Central memory CD8-positive, alpha-beta T cell (primary cell): Measurements from ENCODE around the gene SLC16A3.
A peak's percentile ranks its signal among the peaks of the same experiment; 100 is the strongest.

Experiments
- ATAC-seq: fragments of 150-1000 bp; cut with Tn5 transposase; replicated peaks from 2 replicates; pipeline ENCODE4 v1.10.0; 2022; ENCODE audit warnings: mild to moderate bottlenecking, moderate FRiP score, moderate number of reproducible peaks; ENCODE audit not compliant: poor library complexity, severe bottlenecking; ENCODE audit errors: extremely low read depth
- DNase-seq, 2 donors: peaks; one replicate each; pipeline ENCODE4 v3.0.0; 2021; ENCODE audit warnings: low spot score in 2 of 2
- H3K27ac Mint-ChIP-seq: one replicate; pipeline ENCODE4 v1.8.0; 2022; ENCODE audit warnings: low read depth, mild to moderate bottlenecking, moderate library complexity, mixed read lengths
- H3K27me3 Mint-ChIP-seq: one replicate; pipeline ENCODE4 v1.8.0; 2022; ENCODE audit warnings: mixed read lengths
- H3K36me3 Mint-ChIP-seq: one replicate; pipeline ENCODE4 v1.8.0; 2022; ENCODE audit warnings: mild to moderate bottlenecking, moderate library complexity, mixed read lengths; ENCODE audit not compliant: insufficient read depth
- H3K4me1 Mint-ChIP-seq: one replicate; pipeline ENCODE4 v1.8.0; 2022; ENCODE audit warnings: mixed read lengths
- H3K4me3 Mint-ChIP-seq: one replicate; pipeline ENCODE4 v1.8.0; 2022; ENCODE audit warnings: mild to moderate bottlenecking, moderate library complexity, mixed read lengths
- H3K9me3 Mint-ChIP-seq: one replicate; pipeline ENCODE4 v1.8.0; 2022; ENCODE audit warnings: mixed read lengths

The SLC16A3 gene

DNA sequence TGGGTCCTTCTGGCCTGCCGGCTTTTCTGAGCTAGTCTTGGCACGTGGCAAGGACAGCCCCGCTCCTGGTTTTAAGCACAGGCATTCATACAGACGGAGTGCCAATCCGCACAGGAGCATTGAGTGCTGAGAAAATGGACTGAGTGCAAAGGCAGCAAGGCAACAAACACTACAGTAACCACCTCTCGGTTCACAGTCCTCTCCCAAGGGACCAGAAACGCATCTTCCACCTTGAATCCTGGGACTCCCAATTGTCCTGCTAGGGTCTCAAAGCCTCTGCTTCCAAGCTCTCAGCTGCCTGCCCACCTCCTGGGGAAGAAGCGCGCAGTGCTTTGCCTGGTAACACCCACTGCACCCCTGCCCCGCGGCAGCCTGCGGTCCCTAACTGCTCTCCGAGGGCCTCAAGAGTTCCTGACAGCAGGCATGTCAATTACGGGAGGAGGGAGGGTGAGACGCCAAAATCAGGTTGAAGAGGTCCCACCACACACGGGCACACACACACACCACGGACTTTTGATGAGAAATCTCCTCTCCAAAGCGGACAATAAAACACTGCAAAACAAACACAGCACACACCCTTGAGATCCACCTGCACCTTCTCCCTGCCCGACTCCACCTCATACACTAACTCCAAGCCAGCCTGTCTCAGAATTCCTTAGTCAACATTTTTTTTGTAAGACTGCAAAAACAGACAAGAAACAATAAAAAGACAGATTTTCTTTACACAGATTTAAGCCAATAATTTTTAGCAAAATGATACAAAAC lies 15.0 kb downstream of the SLC16A3 start:
- ATAC-seq, result no peak
- H3K4me3 Mint-ChIP-seq, result no peak overlapping the region
- H3K9me3 Mint-ChIP-seq, result no peaks in the 10 kb centered on the region
- peak overlapping the region; percentile 82 for H3K27ac Mint-ChIP-seq
- no peak for DNase-seq
- H3K4me1 Mint-ChIP-seq, result peaks cover 71% of the 10 kb centered on the region
- H3K36me3 Mint-ChIP-seq, result peaks cover 71% of the 10 kb centered on the region
- H3K27me3 Mint-ChIP-seq, result no peaks in the 10 kb centered on the region

DNA sequence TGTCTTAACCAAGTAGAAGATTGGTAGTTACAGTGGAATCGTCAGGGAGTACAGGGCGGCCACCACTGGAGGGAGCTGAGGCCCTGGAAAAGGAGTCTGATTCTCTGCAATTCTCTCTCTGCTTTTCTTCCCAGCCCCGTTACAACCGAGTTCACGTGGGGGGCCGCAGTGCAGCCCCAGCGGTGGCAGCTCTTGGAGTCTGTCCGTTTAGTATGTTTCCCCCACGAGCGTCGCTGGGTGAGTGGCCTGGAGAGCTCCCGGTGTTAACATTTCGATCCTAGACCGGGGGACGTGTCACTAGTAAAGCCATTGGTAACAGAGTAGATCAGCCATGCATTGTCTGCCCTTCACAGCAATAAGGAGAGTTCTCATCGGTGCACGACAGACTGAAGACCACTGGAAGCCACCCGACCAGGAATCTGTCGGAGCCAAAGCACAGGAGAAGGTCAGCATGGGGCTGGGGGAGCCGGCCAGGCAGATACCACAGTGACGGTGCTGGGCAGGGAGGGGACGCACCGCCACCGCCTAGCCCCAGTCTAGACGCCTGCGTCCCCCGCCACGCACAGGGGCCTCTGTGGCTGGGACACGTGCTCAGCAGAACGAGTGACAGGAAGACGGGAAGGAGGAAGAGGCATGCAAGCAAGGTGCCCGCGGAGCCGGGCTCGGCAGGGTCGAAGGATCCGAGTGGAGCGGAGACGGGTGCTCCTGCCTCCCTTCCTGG lies 15.7 kb downstream of the SLC16A3 start:
- no peak overlapping the region for H3K4me3 Mint-ChIP-seq
- no peaks in the 10 kb centered on the region for H3K27me3 Mint-ChIP-seq
- no peak for ATAC-seq
- H3K9me3 Mint-ChIP-seq, result no peaks in the 10 kb centered on the region
- peaks cover 66% of the 10 kb centered on the region for H3K4me1 Mint-ChIP-seq
- H3K27ac Mint-ChIP-seq, result peak overlapping the region; percentile 82
- no peak for DNase-seq
- peaks cover 71% of the 10 kb centered on the region for H3K36me3 Mint-ChIP-seq

DNA sequence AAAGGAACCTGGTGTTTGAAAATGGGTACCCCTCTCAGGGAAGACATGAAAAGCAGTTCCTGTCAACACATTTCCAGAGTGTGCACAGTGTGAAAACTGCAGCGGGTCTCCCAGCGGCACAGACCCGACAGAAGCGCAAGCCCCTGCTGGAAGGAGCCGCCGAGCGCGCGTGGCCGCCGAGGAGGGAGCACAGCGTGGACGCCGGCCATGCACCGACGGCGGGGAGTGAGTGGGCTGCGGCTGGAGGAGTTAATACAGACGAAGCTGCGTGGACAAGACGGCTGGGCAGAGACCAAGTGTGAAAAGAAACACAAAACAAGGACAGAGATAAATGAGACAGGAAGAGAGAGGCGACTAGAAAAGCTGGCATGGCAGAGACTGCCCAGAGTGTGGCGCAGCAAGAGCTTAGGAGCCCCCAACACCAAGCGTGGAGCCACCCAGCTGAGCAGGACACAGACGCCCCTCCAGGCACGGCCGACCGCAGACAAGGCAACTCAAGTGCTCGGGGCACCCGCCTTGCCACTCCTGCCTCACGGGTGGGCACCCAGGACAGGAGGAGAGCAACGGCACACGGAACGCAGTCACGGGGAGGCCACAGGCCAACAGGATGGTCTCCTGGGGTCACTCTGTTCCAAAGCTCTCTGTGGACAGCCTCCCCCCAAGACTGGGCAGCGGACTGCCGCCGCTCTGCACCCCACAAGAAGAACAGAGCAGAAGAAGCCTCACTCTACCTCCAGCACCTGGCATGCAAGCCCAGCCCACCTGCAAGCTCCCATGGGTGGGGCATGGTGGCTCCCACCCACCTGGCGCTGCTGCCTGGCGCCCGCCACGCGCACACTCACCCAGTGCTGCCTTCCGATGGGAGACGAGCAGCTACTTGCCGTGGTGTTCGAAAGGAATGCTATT lies 16.5 kb downstream of the SLC16A3 start:
- ATAC-seq, result no peak
- H3K27ac Mint-ChIP-seq, result peak overlapping the region; percentile 82
- peaks cover 78% of the 10 kb centered on the region for H3K36me3 Mint-ChIP-seq
- no peaks in the 10 kb centered on the region for H3K9me3 Mint-ChIP-seq
- DNase-seq, result no peak
- peaks cover 58% of the 10 kb centered on the region for H3K4me1 Mint-ChIP-seq
- no peak overlapping the region for H3K4me3 Mint-ChIP-seq
- H3K27me3 Mint-ChIP-seq, result no peaks in the 10 kb centered on the region

DNA sequence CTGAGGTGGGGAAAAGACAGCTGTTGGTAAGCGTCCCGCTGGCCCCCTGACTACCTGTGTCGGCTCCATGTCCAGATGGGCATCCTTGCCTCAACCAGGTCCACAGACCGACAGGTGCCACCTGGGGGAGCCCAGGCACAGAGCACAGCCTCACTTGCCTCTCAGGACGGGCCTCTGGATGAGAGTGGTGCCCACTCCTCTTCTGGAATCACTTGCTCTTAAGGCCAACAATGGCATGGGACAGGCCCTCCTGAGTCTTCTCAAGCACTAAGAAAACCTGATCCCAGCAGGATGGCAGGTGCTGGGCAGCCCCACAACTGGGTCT lies 17.2 kb downstream of the SLC16A3 start:
- Mint-ChIP-seq H3K4me3 (peak overlapping the region; percentile 6), H3K27me3 (no peaks in the 10 kb centered on the region), H3K9me3 (no peaks in the 10 kb centered on the region), H3K36me3 (peaks cover 81% of the 10 kb centered on the region), H3K4me1 (peaks cover 54% of the 10 kb centered on the region), H3K27ac (peak overlapping the region; percentile 61)
- ATAC-seq (no peak), DNase-seq (no peak)

DNA sequence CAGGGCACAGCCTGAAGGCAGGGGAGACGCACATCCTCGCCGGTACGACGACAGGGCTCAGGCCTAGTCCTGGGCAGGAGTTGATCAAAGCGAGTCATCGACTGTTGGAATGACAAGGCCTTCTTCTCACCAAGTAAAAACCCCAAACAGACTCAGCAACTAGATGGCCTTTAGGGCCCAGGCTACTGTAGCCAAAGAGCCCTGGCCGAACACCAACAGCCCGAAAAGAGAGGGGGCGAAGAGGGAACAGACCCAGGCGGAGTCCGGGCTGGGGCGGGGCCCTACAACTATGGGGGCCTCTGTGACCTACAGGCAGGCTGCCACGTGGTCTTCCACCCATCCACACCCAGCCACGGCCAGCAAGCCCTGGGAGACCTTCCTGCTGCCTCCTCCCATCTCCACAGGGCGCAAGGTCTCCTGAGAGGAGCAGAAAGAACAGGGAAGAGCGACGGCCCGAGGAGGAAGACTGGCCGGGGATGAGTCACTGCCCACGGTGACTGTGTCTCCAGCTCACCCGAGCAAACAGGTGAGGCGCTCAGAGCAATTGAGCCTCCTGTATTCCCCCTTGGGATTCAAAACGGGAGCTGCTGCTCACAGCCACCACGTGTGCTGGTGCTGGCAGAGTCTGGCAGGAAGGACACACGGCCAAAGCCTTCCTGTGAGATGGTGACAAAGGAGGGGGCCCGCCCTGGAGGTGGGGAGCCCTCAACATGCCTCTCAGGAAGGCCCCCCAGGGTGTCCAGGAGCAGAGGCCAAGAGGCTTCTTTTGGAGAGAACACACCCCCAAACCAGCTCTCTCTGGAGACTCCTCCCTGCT lies 17.7 kb downstream of the SLC16A3 start:
- no peaks in the 10 kb centered on the region for H3K9me3 Mint-ChIP-seq
- peak overlapping the region; percentile 61 for H3K27ac Mint-ChIP-seq
- H3K36me3 Mint-ChIP-seq, result peaks cover 86% of the 10 kb centered on the region
- peaks cover 51% of the 10 kb centered on the region for H3K4me1 Mint-ChIP-seq
- DNase-seq (no peak), ATAC-seq (no peak)
- H3K4me3 Mint-ChIP-seq, result peak overlapping the region; percentile 6
- H3K27me3 Mint-ChIP-seq, result no peaks in the 10 kb centered on the region

DNA sequence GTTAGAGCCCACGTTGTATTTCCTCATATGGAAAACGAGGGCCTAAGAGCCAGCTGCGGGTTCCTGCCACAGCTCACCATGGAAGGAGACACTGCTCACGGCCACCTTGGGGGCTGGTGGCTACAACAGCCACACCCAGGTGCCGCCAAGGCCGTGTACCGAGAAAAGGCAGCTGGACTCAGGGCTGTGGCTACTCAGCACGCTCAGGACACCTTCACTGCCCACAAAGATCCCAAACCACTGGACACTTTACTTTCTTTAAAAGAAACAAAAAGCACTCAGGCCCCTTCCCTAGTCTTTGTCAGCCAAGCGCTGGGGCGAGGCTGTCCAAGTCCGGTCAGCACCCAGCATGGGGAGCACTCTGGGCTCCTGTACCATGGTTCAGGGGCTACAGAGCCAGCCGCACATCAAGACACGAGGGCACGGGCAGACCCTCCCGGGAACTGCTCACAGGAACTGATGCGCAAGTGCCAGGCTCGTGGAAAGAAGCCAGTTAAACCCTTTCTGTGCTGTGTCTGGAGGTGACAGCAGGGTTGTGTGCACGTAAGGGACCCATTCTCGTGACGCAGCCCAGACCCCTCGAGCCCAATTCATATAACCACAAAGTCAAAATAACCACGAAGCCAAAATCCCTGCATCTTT lies 18.5 kb downstream of the SLC16A3 start:
- Mint-ChIP-seq H3K27me3 (no peaks in the 10 kb centered on the region), H3K4me1 (peaks cover 48% of the 10 kb centered on the region), H3K27ac (peak overlapping the region; percentile 19), H3K4me3 (no peak overlapping the region), H3K36me3 (peaks cover 88% of the 10 kb centered on the region), H3K9me3 (no peaks in the 10 kb centered on the region)
- DNase-seq (no peak), ATAC-seq (no peak)

DNA sequence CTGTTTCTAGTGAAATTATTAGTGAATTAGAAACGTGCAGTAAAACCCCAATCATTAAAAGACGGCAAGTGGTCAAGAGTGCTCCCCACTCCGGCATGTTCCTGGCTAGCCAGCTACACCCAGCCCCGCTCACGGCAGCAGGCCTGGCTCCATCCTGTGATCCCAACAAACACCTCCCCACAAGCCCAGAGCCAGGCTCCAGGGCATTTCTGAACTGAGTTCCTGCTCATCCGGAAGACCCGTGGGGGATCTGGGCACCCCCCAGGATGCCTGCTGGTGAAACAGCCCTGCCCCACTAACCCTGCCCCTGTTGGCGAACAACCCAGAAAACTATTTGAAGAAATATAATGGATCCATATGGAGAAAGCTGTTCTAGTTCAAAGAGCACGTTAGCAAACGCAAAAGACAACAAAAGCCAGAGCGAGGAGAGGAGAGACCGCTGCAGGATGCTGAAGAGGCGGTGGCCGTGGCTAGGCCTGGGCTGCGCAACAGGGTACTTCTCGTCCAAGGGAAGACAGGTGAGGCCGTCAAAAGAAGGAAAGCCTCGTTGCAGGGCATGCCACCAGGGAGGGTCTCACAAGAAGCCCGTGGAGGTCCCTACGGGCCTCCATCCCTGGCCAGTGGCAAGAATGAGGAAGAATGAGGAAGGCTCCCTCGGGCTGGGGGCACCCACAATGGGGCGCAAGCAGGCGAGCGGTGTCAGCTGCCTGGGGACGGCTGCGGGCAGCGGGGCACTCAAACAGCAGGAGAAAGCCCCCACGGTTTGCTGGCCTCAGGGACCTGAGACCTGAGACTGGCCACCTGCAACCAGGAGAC lies 19.2 kb downstream of the SLC16A3 start:
- Mint-ChIP-seq H3K9me3 (no peaks in the 10 kb centered on the region), H3K27ac (peak overlapping the region; percentile 35), H3K4me1 (peaks cover 43% of the 10 kb centered on the region), H3K27me3 (no peaks in the 10 kb centered on the region), H3K36me3 (peaks cover 88% of the 10 kb centered on the region), H3K4me3 (no peak overlapping the region)
- DNase-seq, result no peak
- no peak for ATAC-seq

DNA sequence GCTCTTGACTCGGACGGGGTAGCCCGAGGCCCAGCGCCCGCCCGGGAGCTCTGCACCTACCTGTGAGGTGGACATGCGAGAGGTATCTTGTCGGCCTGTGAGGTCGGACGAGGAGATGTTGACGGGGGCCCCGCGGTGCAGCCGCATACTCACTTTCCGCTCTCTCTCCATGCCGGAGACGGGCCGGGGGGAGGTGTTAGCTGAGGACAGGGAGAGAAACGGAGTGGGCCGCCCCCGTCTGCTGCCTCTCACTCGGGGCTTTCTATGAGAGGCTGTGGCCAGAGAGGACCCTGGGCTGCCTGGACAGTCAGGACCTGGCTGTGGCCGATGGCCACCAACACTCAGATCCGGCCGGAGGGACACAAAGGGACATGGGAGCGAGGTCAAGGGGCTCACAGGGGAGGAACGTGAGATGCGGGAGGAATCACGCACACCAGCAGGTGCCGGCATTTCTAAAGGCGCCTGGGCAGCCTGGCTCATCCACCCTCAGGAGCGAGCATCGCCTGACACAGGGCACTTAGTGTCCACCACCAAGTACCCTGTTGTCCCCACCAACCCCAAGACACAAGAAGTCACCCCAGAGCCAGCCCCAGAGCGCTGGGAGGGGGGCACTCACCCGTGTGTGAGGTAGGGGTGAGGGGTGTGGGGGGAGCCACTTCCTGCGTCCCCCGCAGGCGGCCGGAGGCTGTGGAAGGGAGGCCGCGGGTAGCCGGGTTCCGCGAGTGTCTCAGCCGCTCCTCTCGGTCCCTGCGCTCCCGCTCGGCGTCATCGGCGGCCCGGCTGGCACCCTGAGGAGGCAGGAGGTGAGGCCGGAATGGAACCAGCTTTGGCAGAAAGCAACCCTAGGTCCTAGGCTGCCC lies 20.2 kb downstream of the SLC16A3 start:
- Mint-ChIP-seq H3K4me3 (no peak overlapping the region), H3K9me3 (no peaks in the 10 kb centered on the region), H3K36me3 (peaks cover 83% of the 10 kb centered on the region), H3K4me1 (peaks cover 40% of the 10 kb centered on the region), H3K27me3 (no peaks in the 10 kb centered on the region), H3K27ac (peak overlapping the region; percentile 35)
- ATAC-seq (no peak), DNase-seq (no peak)

DNA sequence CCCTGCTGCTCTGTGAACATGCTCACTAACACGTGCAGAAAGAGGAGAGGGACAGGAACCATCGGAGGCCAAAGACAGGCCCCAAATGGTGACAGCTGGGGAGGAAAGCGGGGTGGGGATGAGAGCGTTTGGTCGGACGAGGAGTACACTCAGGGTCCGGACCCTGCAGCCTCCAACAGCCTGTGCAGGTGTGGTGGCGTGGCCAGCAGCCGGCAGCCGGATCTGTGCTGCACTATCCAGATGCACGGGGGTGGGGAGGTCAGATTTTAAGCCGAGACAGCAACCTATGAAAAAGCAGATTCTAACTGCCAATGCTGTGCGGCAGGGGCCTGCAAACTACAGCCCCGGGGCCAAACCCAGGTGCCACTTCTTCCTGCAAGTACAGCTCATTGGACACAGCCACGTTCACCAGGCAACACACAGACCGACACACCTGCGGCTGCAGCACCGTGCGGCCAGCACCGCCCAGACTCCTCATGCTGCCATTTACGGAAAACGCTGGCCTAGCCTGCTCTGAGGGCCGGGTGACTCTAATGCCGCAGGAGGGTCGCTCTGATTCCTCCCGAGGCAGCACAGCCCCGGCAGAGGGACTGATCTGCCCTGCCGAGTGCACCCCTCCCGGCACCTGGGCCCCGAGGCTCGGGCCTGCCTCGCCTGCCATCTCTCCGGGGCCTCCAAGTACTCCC lies 21.2 kb downstream of the SLC16A3 start:
- Mint-ChIP-seq H3K4me1 (peaks cover 30% of the 10 kb centered on the region), H3K4me3 (no peak overlapping the region), H3K36me3 (peaks cover 73% of the 10 kb centered on the region), H3K27ac (no peak overlapping the region), H3K9me3 (no peaks in the 10 kb centered on the region), H3K27me3 (no peaks in the 10 kb centered on the region)
- no peak for DNase-seq
- ATAC-seq, result no peak

DNA sequence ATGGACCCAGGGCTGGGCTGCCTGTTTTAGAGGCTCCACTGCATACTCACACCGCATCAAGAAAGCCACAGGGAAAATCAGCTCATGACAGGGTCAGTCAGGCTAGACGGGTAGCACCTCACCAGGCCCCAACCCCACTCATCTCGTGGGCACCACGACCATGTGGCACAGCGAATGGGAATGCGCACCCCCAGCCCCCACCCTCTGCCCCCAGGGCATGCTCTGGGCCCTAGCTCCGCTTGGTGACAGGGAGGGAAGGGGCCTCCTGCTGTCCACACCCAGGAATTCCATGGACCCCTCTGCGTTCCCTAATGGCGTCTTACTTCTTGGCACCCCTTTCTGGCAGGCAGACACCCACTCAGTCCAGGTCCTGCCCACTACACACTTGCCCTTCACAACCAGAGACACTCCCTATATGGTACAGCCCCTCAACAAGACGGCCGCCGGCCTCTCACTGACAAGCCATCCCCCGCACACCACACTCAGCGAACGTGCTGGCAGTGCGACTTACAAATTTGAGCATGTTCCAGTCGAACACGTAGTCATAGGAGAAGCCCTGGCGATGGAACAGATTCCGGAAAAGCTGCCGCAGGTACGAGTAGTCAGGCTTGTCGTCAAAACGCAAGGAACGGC lies 22.1 kb downstream of the SLC16A3 start:
- Mint-ChIP-seq H3K4me3 (no peak overlapping the region), H3K27me3 (no peaks in the 10 kb centered on the region), H3K9me3 (no peaks in the 10 kb centered on the region), H3K36me3 (peaks cover 73% of the 10 kb centered on the region), H3K27ac (no peak overlapping the region), H3K4me1 (peaks cover 36% of the 10 kb centered on the region)
- ATAC-seq (no peak), DNase-seq (no peak)
